IPS-18c (cell line): ENCODE data around the gene TCF19.

Experiments
- H3K4me3 ChIP-seq: 2 replicates; pipeline ENCODE4 v1.7.0; 2013; ENCODE audit warnings: low read depth, mild to moderate bottlenecking, low read length, moderate library complexity; ENCODE audit not compliant: insufficient read depth
- H3K9me3 ChIP-seq: one replicate; pipeline ENCODE4 v1.6.1; 2013; ENCODE audit warnings: mild to moderate bottlenecking, low read length, moderate library complexity; ENCODE audit not compliant: control insufficient read depth, insufficient read depth

The TCF19 gene

GRCh38 chr6:31125586-31126363, 32.6 kb upstream of the TCF19 start:
- Histone ChIP-seq H3K4me3 (no peak overlapping the region), H3K9me3 (no peaks in the 10 kb centered on the region)

GRCh38 chr6:31126396-31127175, 31.8 kb upstream of the TCF19 start:
- Histone ChIP-seq H3K4me3 (no peak overlapping the region), H3K9me3 (no peaks in the 10 kb centered on the region)

- Histone ChIP-seq H3K9me3 (no peaks in the 10 kb centered on the region), H3K4me3 (no peak overlapping the region)
These were observed 30.2 kb upstream of the TCF19 start for GRCh38 chr6:31128093-31128676.

- Histone ChIP-seq H3K4me3 (no peak overlapping the region), H3K9me3 (no peaks in the 10 kb centered on the region)
These were observed 29.3 kb upstream of the TCF19 start for GRCh38 chr6:31129130-31129529.

- H3K9me3 ChIP-seq: no peaks in the 10 kb centered on the region
- no peak overlapping the region for H3K4me3 ChIP-seq
These were observed 27.6 kb upstream of the TCF19 start for GRCh38 chr6:31130751-31131150.

- H3K4me3 ChIP-seq: no peak overlapping the region
These were observed 26.8 kb upstream of the TCF19 start for GRCh38 chr6:31131595-31131994.

GRCh38 chr6:31132806-31133205, 25.6 kb upstream of the TCF19 start:
- no peaks in the 10 kb centered on the region for H3K9me3 ChIP-seq
- H3K4me3 ChIP-seq: no peak overlapping the region

More at GRCh38 chr6:31131595-31131994, 26.8 kb upstream of the TCF19 start:
- no peaks in the 10 kb centered on the region for H3K9me3 ChIP-seq

GRCh38 chr6:31135710-31136109, 22.7 kb upstream of the TCF19 start:
- H3K9me3 ChIP-seq: no peaks in the 10 kb centered on the region
- no peak overlapping the region for H3K4me3 ChIP-seq

GRCh38 chr6:31138982-31139381, 19.4 kb upstream of the TCF19 start, which contains the start of gene PSORS1C2:
PSORS1C2 (minus strand) TSS chr6:31139066; CDS start chr6:31139026, 40 bp downstream.
- Histone ChIP-seq H3K9me3 (no peaks in the 10 kb centered on the region), H3K4me3 (peak within 1 kb of the TSS; percentile 31; the same call in 1 of the 2 replicates)

- no peaks in the 10 kb centered on the region for H3K9me3 ChIP-seq
- no peak overlapping the region for H3K4me3 ChIP-seq
These were observed 18.8 kb upstream of the TCF19 start for GRCh38 chr6:31139599-31139998.

- Histone ChIP-seq H3K9me3 (no peaks in the 10 kb centered on the region), H3K4me3 (no peak overlapping the region)
These were observed 17.7 kb upstream of the TCF19 start for GRCh38 chr6:31140643-31141042.

GRCh38 chr6:31142361-31142761, 16.0 kb upstream of the TCF19 start:
- H3K9me3 ChIP-seq: no peaks in the 10 kb centered on the region
- H3K4me3 ChIP-seq: no peak overlapping the region; the same call in 1 of the 2 replicates

GRCh38 chr6:31143148-31143547, 15.2 kb upstream of the TCF19 start:
- no peak overlapping the region; the same call in 1 of the 2 replicates for H3K4me3 ChIP-seq
- H3K9me3 ChIP-seq: no peaks in the 10 kb centered on the region

- H3K4me3 ChIP-seq: no peak overlapping the region
These were observed 14.0 kb upstream of the TCF19 start for GRCh38 chr6:31144296-31144969.

GRCh38 chr6:31144970-31145340, 13.4 kb upstream of the TCF19 start:
- Histone ChIP-seq H3K9me3 (no peaks in the 10 kb centered on the region), H3K4me3 (no peak overlapping the region)

More at GRCh38 chr6:31144296-31144969, 14.0 kb upstream of the TCF19 start:
- H3K9me3 ChIP-seq: no peaks in the 10 kb centered on the region

- H3K4me3 ChIP-seq: no peak overlapping the region
These were observed 13.0 kb upstream of the TCF19 start for GRCh38 chr6:31145386-31145785.

GRCh38 chr6:31149827-31150447, 8.5 kb upstream of the TCF19 start:
- Histone ChIP-seq H3K4me3 (no peak overlapping the region), H3K9me3 (no peaks in the 10 kb centered on the region)

More at GRCh38 chr6:31145386-31145785, 13.0 kb upstream of the TCF19 start:
- H3K9me3 ChIP-seq: no peaks in the 10 kb centered on the region
